NK-92 (cell line): ENCODE results near the gene TPR.
"Not testable (repeated sequence)": the region's sequence is repeated elsewhere in the genome, so short reads cannot be mapped to it uniquely, and the experiment has no call there.

Experiments used
- DNase-seq: peaks from one replicate; lab custom pipeline; 2025; ENCODE audit not compliant: unreplicated experiment; lab: John Stamatoyannopoulos, UW

The TPR gene

DNA sequence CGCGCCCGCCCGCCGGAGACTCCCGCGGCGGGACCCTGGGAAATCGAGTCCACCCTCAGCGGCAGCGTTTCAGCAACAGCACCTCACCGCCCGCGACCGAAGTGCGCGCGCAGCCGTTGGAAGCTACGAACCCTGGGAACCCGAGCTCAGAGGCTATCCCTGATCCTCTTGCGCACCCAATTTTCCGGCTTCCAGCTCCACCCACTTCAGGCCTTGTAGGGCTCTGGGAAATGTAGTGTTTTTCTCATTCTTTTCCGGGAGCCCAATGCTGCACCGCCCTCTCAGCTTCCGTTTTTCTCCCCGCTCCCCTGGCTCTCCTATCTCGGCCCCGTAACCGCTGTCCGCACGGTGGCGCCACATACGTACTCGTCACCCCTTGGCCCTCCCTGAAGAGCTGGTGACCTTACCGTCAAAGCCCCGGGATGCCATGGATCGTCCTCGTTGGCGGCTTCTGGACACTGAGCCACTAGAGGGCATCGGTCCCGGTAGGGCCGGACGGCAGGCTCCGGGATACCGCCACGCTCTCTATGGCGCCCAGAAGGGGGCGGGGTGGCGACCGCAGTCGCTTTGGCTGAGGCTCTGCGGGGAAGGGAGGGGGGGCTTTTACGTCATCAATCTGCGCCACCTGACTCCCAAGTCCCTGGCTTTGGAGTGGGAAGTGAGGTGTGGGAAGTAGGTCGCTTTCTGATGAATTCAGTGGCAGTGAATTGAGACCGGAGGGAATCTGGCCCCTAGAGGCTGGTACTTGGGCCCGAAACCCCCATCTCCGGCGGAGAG, at the start of gene TPR, which contains the start of gene ODR4:
TPR (minus strand) TSS at position 102 of the 777 bp plus-strand sequence. CDS start 225 bp downstream, outside the sequence.
ODR4 (plus strand) TSS at position 687 of the 777 bp plus-strand sequence. CDS start 3,948 bp downstream, outside the sequence.
- peak; percentile 83 for DNase-seq

DNA sequence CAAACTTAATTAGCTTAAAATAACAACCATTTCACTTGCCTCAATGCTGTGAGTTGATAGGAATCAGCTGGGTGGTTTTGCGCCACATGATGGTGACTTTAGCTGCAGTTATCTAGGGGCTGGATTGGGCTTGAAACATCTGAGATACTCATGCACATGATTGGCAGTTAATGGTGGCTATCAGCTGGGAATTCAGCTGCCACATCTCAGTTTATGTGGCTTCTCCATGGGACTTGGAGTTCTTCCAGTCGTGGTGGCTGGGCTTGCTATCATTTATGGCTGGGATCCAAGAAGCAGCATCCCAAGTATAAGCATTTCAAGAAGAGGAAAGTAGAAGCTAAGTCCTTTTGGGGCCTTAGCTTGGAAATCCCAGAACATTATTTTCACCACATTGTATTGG, 49.5 kb upstream of the TPR start:
- DNase-seq, result no peak

DNA sequence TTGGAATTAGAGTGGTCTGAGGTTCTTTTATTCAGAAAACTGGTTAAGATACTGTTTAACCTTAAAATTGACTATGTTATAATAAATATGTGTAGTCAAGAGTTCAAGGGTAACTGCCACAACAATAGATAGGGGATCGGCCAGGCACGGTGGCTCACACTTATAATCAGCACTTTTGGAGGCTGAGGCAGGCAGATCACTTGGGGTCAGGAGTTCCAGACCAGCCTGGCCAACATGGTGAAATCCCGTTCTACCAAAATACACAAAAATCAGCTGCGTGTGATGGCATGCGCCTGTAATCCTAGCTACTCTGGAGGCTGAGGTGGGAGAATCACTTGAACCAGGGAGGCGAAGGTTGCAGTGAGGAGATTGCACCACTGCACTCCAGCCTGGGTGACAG, 46.4 kb upstream of the TPR start:
- no peak for DNase-seq

- DNase-seq, result no peak
Measured at GRCh38 chr1:186420923-186421322, 45.9 kb upstream of the TPR start.

GRCh38 chr1:186420311-186420710, 45.3 kb upstream of the TPR start:
- DNase-seq, result no peak

DNA sequence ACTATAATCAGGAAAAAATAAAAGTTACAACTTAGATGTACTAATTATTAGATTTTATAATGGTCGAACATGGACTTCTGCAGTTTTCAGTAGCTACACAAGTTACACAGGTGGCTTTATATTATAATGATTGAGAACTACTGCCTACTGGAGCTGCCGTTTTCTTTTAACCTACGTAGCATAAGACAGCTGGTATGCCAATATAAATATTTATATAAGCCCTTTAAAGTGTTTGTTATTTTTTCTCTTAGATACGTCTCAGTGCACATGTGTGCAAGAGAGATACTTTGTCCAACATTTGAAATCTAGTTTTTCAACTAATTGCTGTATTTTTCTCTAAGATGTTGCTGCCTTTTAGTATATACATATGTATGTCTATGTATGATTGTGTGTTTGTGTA, 43.5 kb upstream of the TPR start:
- DNase-seq, result no peak

DNA sequence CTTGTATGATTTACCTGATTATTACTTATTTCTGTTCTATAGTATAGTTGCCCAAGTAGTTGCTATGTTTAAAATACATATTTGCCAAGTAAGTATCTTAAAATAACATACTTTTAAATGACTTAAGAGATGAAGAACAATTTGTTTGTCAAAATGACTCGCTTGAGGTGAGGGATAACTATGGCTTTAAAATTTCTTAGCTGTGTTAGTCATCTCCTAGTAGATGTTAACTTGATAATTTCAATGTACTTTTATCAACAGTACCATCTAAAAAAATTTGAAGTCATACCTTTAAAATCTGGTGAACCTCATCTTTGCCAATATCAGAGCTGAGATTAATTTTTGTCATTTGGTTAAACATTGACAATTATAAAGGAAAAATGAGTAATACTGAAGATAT, 38.3 kb upstream of the TPR start:
- no peak for DNase-seq

- DNase-seq, result no peak
Measured at GRCh38 chr1:186409091-186409490, 34.0 kb upstream of the TPR start.

DNA sequence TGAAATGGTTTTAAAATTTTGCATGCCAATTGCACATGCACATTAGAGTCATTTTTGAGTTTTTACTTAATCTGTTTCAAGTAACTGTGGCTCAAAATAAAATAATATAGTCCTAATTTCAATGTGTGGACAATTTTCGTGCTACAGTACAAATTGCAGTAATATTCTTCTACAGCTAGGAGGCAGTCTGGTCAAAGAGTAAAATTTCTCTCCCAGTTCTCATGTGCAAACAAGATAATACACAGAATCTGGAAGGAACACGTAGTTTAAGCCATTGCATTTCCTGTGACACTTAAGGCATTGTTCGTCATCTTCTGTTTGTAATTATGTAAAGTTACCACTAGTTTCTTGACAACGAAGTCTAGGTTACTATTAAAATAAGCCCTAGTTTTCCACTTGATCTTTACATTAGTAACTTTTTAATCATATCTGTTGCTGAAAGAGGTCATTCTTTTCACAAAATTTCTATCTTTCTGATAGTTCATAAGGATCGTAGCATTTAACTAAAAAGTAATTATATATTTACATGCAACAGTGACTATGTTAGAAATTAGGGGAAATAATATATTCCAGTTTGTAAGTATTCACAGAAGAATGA, 29.5 kb upstream of the TPR start:
- no peak for DNase-seq

DNA sequence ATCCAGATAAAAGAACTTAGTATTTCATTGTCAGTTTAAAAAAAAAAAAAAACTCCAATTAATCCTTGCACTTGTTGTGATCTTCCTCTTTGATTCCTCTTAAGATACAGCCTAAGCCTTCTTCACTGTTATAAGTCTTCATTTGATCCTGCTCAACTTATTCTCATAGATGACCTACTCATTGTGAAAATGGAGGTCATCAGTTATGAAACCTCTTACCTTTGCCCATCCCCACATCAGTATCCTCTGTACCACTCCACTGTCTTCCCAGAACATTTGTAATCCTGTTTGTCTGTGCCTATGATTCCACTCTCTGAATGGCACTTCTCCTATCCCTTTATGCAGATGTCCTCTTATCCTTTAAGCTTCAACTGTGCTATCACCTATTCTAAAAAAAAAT, 28.6 kb upstream of the TPR start:
- DNase-seq, result no peak

- not testable (repeated sequence) for DNase-seq
Measured at GRCh38 chr1:186401446-186401845, 26.4 kb upstream of the TPR start.

DNA sequence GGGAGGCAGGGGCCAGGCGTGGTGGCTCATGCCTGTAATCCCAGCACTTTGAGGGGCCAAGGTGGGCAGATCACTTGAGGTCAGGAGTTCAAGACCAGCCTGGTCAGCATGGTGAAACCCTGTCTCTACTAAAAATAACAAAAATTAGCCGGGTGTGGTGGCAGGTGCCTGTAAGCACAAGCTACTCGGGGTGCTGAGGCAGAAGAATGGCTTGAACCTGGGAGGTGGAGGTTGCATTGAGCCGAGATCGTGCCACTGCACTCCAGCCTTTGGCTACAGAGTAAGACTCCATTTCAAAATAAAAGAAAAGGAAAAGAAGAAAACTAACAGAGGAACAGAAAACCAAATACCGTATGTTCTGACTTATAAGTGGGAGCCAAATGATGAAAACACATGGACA, 17.7 kb upstream of the TPR start:
- DNase-seq, result not testable (repeated sequence)

DNA sequence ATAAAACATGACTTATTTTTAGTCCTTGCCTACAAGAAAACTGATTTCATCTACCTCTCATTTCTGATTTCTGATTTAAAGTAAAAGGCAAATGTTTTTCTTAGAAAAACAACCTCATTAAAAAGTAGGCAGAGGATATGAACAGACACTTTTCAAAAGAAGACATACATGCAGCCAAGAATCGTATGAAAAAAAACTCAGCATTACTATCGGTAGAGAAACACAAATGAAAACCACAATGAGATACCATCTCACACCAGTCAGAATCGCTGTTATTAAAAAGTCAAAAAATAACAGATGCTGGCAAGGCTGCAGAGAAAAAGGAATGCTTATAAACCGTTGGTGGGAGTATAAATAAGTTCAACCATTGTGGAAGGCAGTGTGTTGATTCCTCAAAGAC, 16.8 kb upstream of the TPR start:
- DNase-seq, result no peak

DNA sequence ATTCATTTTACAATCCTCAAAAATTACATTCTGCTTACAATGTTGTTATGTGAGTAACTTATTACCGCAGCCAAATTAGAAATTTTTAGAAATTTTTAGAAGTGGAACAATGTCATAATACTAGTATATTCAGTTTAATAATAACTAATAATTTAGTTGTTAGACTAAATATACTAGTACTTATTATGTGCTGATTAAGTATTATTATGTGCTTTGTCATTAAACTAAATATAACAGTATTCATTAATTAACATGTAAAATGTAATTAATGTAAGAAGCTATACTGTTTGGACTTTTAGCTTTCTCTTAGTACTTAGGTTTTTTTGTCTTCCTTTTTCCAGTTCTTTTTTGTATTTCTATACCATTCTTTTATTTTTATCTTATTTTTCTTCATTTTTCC, 15.9 kb upstream of the TPR start:
- DNase-seq, result no peak

- DNase-seq, result no peak
Measured at GRCh38 chr1:186386725-186387383, 11.8 kb upstream of the TPR start.

GRCh38 chr1:186375929-186376319, 871 bp upstream of the TPR start:
- DNase-seq, result no peak

DNA sequence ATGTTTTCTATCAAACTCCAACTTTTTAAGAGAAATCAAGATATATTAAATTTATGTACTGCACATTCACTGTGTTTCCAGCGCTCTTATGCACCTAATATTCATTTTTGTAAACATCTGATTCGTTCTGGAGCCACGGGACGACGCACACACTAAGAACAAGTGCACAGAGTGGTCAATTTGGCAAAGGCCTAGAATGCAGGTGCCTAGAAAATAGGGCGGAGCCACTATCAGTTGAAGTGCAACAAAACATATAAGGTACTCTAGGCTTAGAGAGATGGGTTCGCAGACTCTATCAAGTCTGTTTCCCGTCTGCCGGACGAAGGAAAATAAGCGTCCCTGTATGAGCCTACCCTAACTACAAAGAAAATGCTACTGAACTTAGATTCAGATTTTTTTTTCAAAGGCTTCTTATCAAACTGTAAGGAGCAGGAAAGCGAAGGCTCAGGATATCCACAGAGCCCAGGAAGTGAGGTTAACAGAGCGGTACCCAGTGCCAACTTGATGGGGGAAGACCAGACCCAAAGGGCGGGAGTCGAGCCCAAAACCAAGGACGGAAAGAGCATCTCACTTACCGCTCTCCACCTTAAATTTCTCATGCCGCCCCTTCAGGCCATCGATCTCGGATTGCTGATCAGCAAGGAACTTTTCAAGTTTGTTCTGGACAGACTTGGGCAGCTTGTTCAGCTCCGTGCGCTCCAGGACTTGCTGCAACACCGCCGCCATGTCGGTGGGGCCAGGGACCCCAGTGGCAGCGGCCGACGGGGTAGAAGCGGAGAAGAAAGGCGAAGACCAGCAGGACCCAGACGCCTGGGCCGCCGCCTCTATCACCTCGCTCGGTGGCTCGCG, 526 bp downstream of the TPR start:
- no peak for DNase-seq

DNA sequence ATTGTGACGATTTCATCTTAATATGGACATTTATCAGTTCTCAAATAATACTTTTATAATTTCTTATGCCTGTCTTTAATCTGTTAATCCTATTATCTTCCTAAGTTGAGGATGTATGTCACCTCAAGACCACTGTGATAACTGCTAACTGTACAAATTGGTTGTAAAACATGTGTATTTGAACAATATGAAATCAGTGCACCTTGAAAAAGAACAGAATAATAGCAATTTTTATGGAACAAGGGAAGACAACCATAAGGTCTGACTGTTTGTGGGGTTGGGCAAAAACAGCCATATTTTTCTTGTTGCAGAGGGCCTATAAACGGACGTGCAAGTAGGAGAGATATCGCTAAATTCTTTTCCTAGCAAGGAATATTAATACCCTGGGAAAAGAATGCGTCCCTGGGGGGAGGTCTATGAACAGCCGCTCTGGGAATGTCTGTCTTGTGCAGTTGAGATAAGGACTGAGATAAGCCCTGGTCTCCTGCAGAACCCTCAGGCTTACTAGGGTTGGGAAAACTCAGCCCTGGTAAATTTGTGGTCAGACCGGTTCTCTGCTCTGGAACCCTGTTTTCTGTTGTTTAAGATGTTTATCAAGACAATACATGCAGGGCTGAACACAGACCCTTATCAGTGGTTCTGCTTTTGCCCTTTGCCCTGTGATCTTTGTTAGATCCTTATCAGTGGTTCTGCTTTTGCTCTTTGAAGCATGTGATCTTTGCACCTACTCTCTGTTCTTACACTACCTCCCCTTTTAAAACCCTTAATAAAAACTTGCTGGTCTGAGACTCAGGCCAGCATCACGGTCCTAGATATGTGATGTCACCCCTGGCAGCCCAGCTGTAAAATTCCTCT, 27.0 kb downstream of the TPR start:
- DNase-seq, result not testable (repeated sequence)

GRCh38 chr1:186340772-186341171, 34.3 kb downstream of the TPR start:
- DNase-seq, result no peak

DNA sequence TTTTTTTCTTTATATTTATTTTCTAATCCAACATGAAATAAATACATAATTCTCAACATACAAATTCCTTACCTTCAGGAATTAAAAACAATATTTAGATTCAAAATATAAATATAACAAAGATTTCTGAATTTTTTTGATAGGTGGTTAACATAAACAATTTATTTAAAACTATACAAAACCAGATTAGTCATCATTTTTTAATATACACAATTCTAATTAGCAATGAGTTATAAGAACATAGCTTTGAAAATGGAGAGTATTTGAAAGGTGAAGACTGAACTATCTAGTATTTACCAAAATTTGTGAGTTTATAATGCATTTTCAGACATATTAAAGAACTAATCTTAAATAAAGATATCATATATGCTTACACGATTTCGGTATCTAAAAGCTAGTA, 37.5 kb downstream of the TPR start:
- DNase-seq, result no peak
